Activated CD4-positive, alpha-beta T cell treated with anti-CD3 and anti-CD28 coated beads, Interleukin-2, amount 50 U/mL, for 24 hours (primary cell): ENCODE measurements around the gene MOCS2.

Experiments
- DNase-seq, 2 donors: peaks; one replicate each; pipeline ENCODE4 v3.0.0-alpha.2; 2020; ENCODE audit warnings: low read depth in 1 of 2, low spot score in 1 of 2

MOCS2 gene

GRCh38 chr5:53052499-53052898, 57.1 kb downstream of the MOCS2 start:
- DNase-seq = no peak

GRCh38 chr5:53048248-53048647, 61.3 kb downstream of the MOCS2 start:
- no peak for DNase-seq
